Endothelial cell (in vitro differentiated cells): ENCODE data around the gene LSAMP. TPM values are rescaled to one million over a fixed set of nuclear protein-coding genes. Genes with fewer than 3 reads are reported as not detected.

Experiments
- DNase-seq: peaks from one replicate; pipeline ENCODE4 v3.0.0; 2021; ENCODE audit warnings: low spot score
- H3K27ac Mint-ChIP-seq: one replicate; pipeline ENCODE4 v1.8.0; 2021; ENCODE audit warnings: mixed read lengths, inconsistent platforms; ENCODE audit not compliant: unreplicated experiment
- H3K27me3 Mint-ChIP-seq: one replicate; pipeline ENCODE4 v1.8.0; 2021; ENCODE audit warnings: mild to moderate bottlenecking, moderate library complexity, mixed read lengths, inconsistent platforms; ENCODE audit not compliant: unreplicated experiment
- H3K36me3 Mint-ChIP-seq: one replicate; pipeline ENCODE4 v1.8.0; 2021; ENCODE audit warnings: mild to moderate bottlenecking, low read depth, mixed read lengths, inconsistent platforms; ENCODE audit not compliant: unreplicated experiment
- H3K4me1 Mint-ChIP-seq: one replicate; pipeline ENCODE4 v1.8.0; 2021; ENCODE audit warnings: mild to moderate bottlenecking, mixed read lengths, inconsistent platforms; ENCODE audit not compliant: unreplicated experiment
- H3K4me3 Mint-ChIP-seq: one replicate; pipeline ENCODE4 v1.8.0; 2021; ENCODE audit warnings: mild to moderate bottlenecking, mixed read lengths, inconsistent platforms; ENCODE audit not compliant: unreplicated experiment
- H3K9me3 Mint-ChIP-seq: one replicate; pipeline ENCODE4 v1.8.0; 2021; ENCODE audit warnings: mixed read lengths, inconsistent platforms; ENCODE audit not compliant: unreplicated experiment
- CTCF ChIP-seq: fragments of 200-600 bp; sonication (generic); IDR thresholded peaks from one replicate; pipeline ENCODE4 v1.5.0; 2021; ENCODE audit warnings: antibody characterized with exemption; ENCODE audit not compliant: unreplicated experiment
- total RNA-seq: library from RNA; stranded (reverse); fragmentation: NEBNext Ultra II Directional; extraction: Animal tissue kit (Norgen Biotek cat#: 25700); gene quantifications from one replicate; pipeline ENCODE4 v1.2.1, GENCODE V29; 2021; ENCODE audit not compliant: unreplicated experiment

Gene LSAMP
- total RNA-seq, 1 donor from 2014 or later, result 6.1 TPM

- no peak overlapping the region for H3K27ac Mint-ChIP-seq
- no peaks in the 10 kb centered on the region for H3K9me3 Mint-ChIP-seq
- no peaks in the 10 kb centered on the region for H3K27me3 Mint-ChIP-seq
- H3K4me1 Mint-ChIP-seq, result peaks cover 9% of the 10 kb centered on the region
- no peaks in the 10 kb centered on the region for H3K36me3 Mint-ChIP-seq
- H3K4me3 Mint-ChIP-seq, result no peak overlapping the region
- DNase-seq, result no peak
- no peak for TF ChIP-seq CTCF
Observed at GRCh38 chr3:115871735-115872134, 573.6 kb downstream of the LSAMP start.

GRCh38 chr3:115864911-115865310 is 580.4 kb downstream of the LSAMP start:
- Mint-ChIP-seq H3K27ac (no peak overlapping the region), H3K27me3 (no peaks in the 10 kb centered on the region), H3K9me3 (no peaks in the 10 kb centered on the region), H3K4me3 (no peak overlapping the region), H3K36me3 (no peaks in the 10 kb centered on the region), H3K4me1 (peaks cover 8% of the 10 kb centered on the region)
- TF ChIP-seq CTCF, result no peak
- DNase-seq, result no peak

- TF ChIP-seq CTCF, result no peak
- Mint-ChIP-seq H3K4me3 (no peak overlapping the region), H3K9me3 (no peaks in the 10 kb centered on the region), H3K36me3 (no peaks in the 10 kb centered on the region), H3K27me3 (no peaks in the 10 kb centered on the region), H3K27ac (no peak overlapping the region), H3K4me1 (peaks cover 8% of the 10 kb centered on the region)
- DNase-seq, result no peak
Observed at GRCh38 chr3:115862849-115863248, 582.4 kb downstream of the LSAMP start.

GRCh38 chr3:115862099-115862498 is 583.2 kb downstream of the LSAMP start:
- H3K9me3 Mint-ChIP-seq, result no peaks in the 10 kb centered on the region
- H3K4me1 Mint-ChIP-seq, result peaks cover 6% of the 10 kb centered on the region
- H3K27ac Mint-ChIP-seq, result no peak overlapping the region
- H3K27me3 Mint-ChIP-seq, result no peaks in the 10 kb centered on the region
- no peaks in the 10 kb centered on the region for H3K36me3 Mint-ChIP-seq
- no peak overlapping the region for H3K4me3 Mint-ChIP-seq
- no peak for TF ChIP-seq CTCF
- DNase-seq, result no peak

- peak; percentile 50 for TF ChIP-seq CTCF
- Mint-ChIP-seq H3K4me3 (no peak overlapping the region), H3K4me1 (peaks cover 6% of the 10 kb centered on the region), H3K9me3 (no peaks in the 10 kb centered on the region), H3K27ac (no peak overlapping the region), H3K27me3 (no peaks in the 10 kb centered on the region), H3K36me3 (no peaks in the 10 kb centered on the region)
- DNase-seq, result no peak
Observed at GRCh38 chr3:115861166-115861733, 584.0 kb downstream of the LSAMP start.
